H1 (cell line): ENCODE measurements around the gene RNF113B. TPM values are rescaled to one million over a fixed set of nuclear protein-coding genes. Genes with fewer than 3 reads are reported as not detected.

Experiments used
- CTCF ChIA-PET: fragments of 300-600 bp; sonication (Branson Sonifier 250); formaldehyde crosslinking; loops from one replicate; lab custom pipeline; 2021; ENCODE audit not compliant: partially characterized antibody; lab: Charles Lee
- POLR2A ChIA-PET: fragments of 300-600 bp; sonication (Branson Sonifier 250); formaldehyde crosslinking; loops from one replicate; lab custom pipeline; 2021; ENCODE audit warnings: inconsistent platforms; ENCODE audit not compliant: partially characterized antibody; lab: Charles Lee
- DNase-seq, 2 experiments: peaks; one replicate each; pipeline versions ENCODE4 v3.0.0 to v3.0.0-alpha.2; 2010 to 2022; ENCODE audit warnings: low spot score in 2 of 2, low read depth in 1 of 2, mixed read lengths in 1 of 2
- FAIRE-seq: peaks from 2 replicates; lab custom pipeline; 2011; peaks lifted over from hg19 to GRCh38; lab: Jason Lieb, UNC
- H2AFZ ChIP-seq: 2 replicates; pipeline ENCODE4 v1.8.1; 2012; ENCODE audit warnings: low read length, inconsistent platforms
- H2AK5ac ChIP-seq: 2 replicates; pipeline ENCODE4 v1.6.1; 2013; ENCODE audit warnings: low read depth, low read length
- H2BK120ac ChIP-seq: replicated peaks from 2 replicates; pipeline ENCODE3; 2013; ENCODE audit warnings: low read depth, low read length, inconsistent platforms
- H2BK12ac ChIP-seq: 2 replicates; pipeline ENCODE4 v1.6.1; 2013; ENCODE audit warnings: low read depth, low read length
- H2BK15ac ChIP-seq: 2 replicates; pipeline ENCODE4 v1.6.1; 2013; ENCODE audit warnings: low read length
- H2BK20ac ChIP-seq: 2 replicates; pipeline ENCODE4 v1.6.1; 2013; ENCODE audit warnings: low read length
- H2BK5ac ChIP-seq: 2 replicates; pipeline ENCODE4 v1.6.1; 2013; ENCODE audit warnings: low read depth, low read length
- H3K14ac ChIP-seq: 2 replicates; pipeline ENCODE4 v1.6.1; 2013; ENCODE audit warnings: inconsistent platforms; ENCODE audit not compliant: insufficient read length
- H3K18ac ChIP-seq: 2 replicates; pipeline ENCODE4 v1.6.1; 2013; ENCODE audit warnings: low read length; ENCODE audit errors: extremely low read depth
- H3K23ac ChIP-seq: 2 replicates; pipeline ENCODE4 v1.6.1; 2013; ENCODE audit warnings: inconsistent platforms; ENCODE audit not compliant: insufficient read length
- H3K23me2 ChIP-seq: 2 replicates; pipeline ENCODE4 v1.6.1; 2013; ENCODE audit warnings: low read depth, low read length
- H3K27ac ChIP-seq: 2 replicates; pipeline ENCODE4 v1.6.1; 2011; ENCODE audit warnings: low read depth, low read length, inconsistent platforms
- H3K27me3 ChIP-seq, 4 experiments: replicated peaks in 1 of 4; 1 replicate in 1 of 4; 2 replicates in 3 of 4; pipeline versions ENCODE4 v1.6.1 to v1.8.1; 2011 to 2013; ENCODE audit warnings: low read length in 3 of 4, mild to moderate bottlenecking in 3 of 4, inconsistent platforms in 2 of 4, mixed read lengths in 2 of 4, moderate library complexity in 1 of 4; ENCODE audit not compliant: control insufficient read depth in 3 of 4, insufficient read depth in 3 of 4; ENCODE audit errors: extremely low read depth in 1 of 4
- H3K36me3 ChIP-seq, 4 experiments: 2 replicates each; pipeline versions ENCODE4 v1.6.1 to v1.8.1; 2011 to 2013; ENCODE audit warnings: mild to moderate bottlenecking in 4 of 4, low read length in 3 of 4, moderate library complexity in 2 of 4, control low read depth in 1 of 4, inconsistent platforms in 1 of 4; ENCODE audit not compliant: insufficient read depth in 4 of 4, control insufficient read depth in 2 of 4
- H3K4ac ChIP-seq: replicated peaks from 2 replicates; pipeline ENCODE3; 2013; ENCODE audit warnings: low read length, low read depth, mixed read lengths, inconsistent platforms; ENCODE audit not compliant: insufficient read length
- H3K4me1 ChIP-seq, 4 experiments: replicated peaks in 1 of 4; 1 replicate in 1 of 4; 2 replicates in 3 of 4; pipeline versions ENCODE4 v1.6.1 to v1.8.1; 2011 to 2013; ENCODE audit warnings: low read length in 3 of 4, inconsistent platforms in 2 of 4, mixed read lengths in 1 of 4; ENCODE audit not compliant: insufficient read depth in 4 of 4, control insufficient read depth in 3 of 4
- H3K4me2 ChIP-seq, 2 experiments: 2 replicates each; pipeline versions ENCODE4 v1.6.1 to v1.8.1; 2011 to 2013; ENCODE audit warnings: low read depth in 2 of 2, low read length in 2 of 2, control low read depth in 1 of 2, inconsistent platforms in 1 of 2, mild to moderate bottlenecking in 1 of 2; ENCODE audit not compliant: insufficient read depth in 1 of 2
- H3K4me3 ChIP-seq, 4 experiments: fragments of 200-600, 300-600 bp in 1 of 4; sonication (generic), shearing (Covaris generic), sonication (Bioruptor Twin) in 1 of 4; 2 replicates each; pipeline versions ENCODE4 v1.5.1 to v1.8.1; 2011 to 2016; ENCODE audit warnings: low read length in 4 of 4, low read depth in 3 of 4, control low read depth in 2 of 4, inconsistent platforms in 2 of 4, mild to moderate bottlenecking in 2 of 4, mixed read lengths in 1 of 4, moderate library complexity in 1 of 4; ENCODE audit not compliant: insufficient read depth in 2 of 4; ENCODE audit errors: extremely low read depth in 1 of 4
- H3K56ac ChIP-seq: replicated peaks from 2 replicates; pipeline ENCODE3; 2013; ENCODE audit warnings: low read depth, mild to moderate bottlenecking, mixed read lengths, low read length, inconsistent platforms; ENCODE audit not compliant: insufficient read length
- H3K79me1 ChIP-seq: 2 replicates; pipeline ENCODE4 v1.6.1; 2013; ENCODE audit warnings: low read depth, low read length, control low read depth
- H3K79me2 ChIP-seq, 2 experiments: 2 replicates each; pipeline versions ENCODE4 v1.6.1 to v1.8.1; 2012 to 2013; ENCODE audit warnings: low read length in 2 of 2, mild to moderate bottlenecking in 2 of 2, inconsistent platforms in 1 of 2; ENCODE audit not compliant: insufficient read depth in 2 of 2, control insufficient read depth in 1 of 2
- H3K9ac ChIP-seq, 4 experiments: replicated peaks in 1 of 4; 1 replicate in 1 of 4; 2 replicates in 3 of 4; pipeline versions ENCODE4 v1.6.1 to v1.8.1; 2011 to 2013; ENCODE audit warnings: low read depth in 3 of 4, low read length in 3 of 4, control low read depth in 2 of 4, mild to moderate bottlenecking in 2 of 4, moderate library complexity in 2 of 4, inconsistent platforms in 1 of 4; ENCODE audit errors: extremely low read depth in 1 of 4
- H3K9me3 ChIP-seq, 2 experiments: 2 replicates each; pipeline versions ENCODE4 v1.6.1 to v1.8.1; 2012 to 2013; ENCODE audit warnings: mild to moderate bottlenecking in 2 of 2, moderate library complexity in 2 of 2, control low read depth in 1 of 2, inconsistent platforms in 1 of 2, low read depth in 1 of 2, low read length in 1 of 2, mixed read lengths in 1 of 2; ENCODE audit not compliant: insufficient read depth in 2 of 2
- H4K20me1 ChIP-seq, 2 experiments: replicated peaks in 1 of 2; 2 replicates each; pipeline versions ENCODE3 to v1.8.1; 2011 to 2013; ENCODE audit warnings: inconsistent platforms in 2 of 2, low read length in 2 of 2, mild to moderate bottlenecking in 1 of 2; ENCODE audit not compliant: insufficient read depth in 2 of 2, control insufficient read depth in 1 of 2
- H4K5ac ChIP-seq: 2 replicates; pipeline ENCODE4 v1.6.1; 2013; ENCODE audit warnings: low read length, low read depth, mixed read lengths, inconsistent platforms; ENCODE audit not compliant: insufficient read length
- H4K8ac ChIP-seq: 2 replicates; pipeline ENCODE4 v1.8.0; 2013; ENCODE audit warnings: mild to moderate bottlenecking, moderate library complexity, low read length, inconsistent platforms; ENCODE audit not compliant: insufficient read depth; ENCODE audit errors: extremely low read depth
- H4K91ac ChIP-seq: replicated peaks from 2 replicates; pipeline ENCODE3; 2013; ENCODE audit warnings: low read length, mixed read lengths, inconsistent platforms; ENCODE audit not compliant: insufficient read length
- ASH2L ChIP-seq: fragments of 200-600, 300-600 bp; sonication (generic); IDR thresholded peaks from one replicate; pipeline ENCODE4 v1.7.1; 2017; ENCODE audit warnings: low read length
- CTBP2 ChIP-seq: IDR thresholded peaks from 2 replicates; pipeline ENCODE4 v1.7.0; 2011; ENCODE audit warnings: borderline replicate concordance, mild to moderate bottlenecking, moderate library complexity, mixed read lengths, low read length; ENCODE audit not compliant: insufficient read depth, insufficient read length
- WGBS, 2 experiments: shearing (Covaris generic) in 1 of 2; methylation state at CpG; one replicate each; pipeline versions ENCODE4 v1.1.6 to v1.1.7; 2013 to 2015; ENCODE audit warnings: low lambda C conversion rate in 2 of 2, mixed read lengths in 2 of 2, inconsistent platforms in 1 of 2, low coverage in 1 of 2, missing lambda C conversion rate in 1 of 2; ENCODE audit not compliant: insufficient replicate concordance in 2 of 2, insufficient coverage in 1 of 2, insufficient read length in 1 of 2; ENCODE audit errors: extremely low coverage in 1 of 2, missing lambda C conversion rate in 1 of 2; 5-methylcytosine and 5-hydroxymethylcytosine counted together
- polyA plus RNA-seq, 7 experiments: library from polyadenylated mRNA; depleted of rRNA in 3 of 7; stranded (reverse) in 5 of 7; unstranded in 2 of 7; fragments of >200 nt in 5 of 7; fragments of 200-250 nt in 2 of 7; gene quantifications; 1 replicate in 5 of 7; 2 replicates in 1 of 7; 4 replicates in 1 of 7; pipeline versions ENCODE4 v1.2.1 to v1.2.3, GENCODE V29; 2011 to 2013; ENCODE audit warnings: missing spikeins in 2 of 7, mixed read lengths in 2 of 7
- total RNA-seq: library from RNA; stranded (reverse); fragmentation: NEBNext Ultra II Directional; extraction: Animal tissue kit (Norgen Biotek cat#: 25700); gene quantifications from 2 replicates; pipeline ENCODE4 v1.2.1, GENCODE V29; 2021

RNF113B gene
- total and polyA plus RNA-seq, 2 of the 8 experiments (the other 6 are each of a cell fraction or from before 2014, with no cell fraction given) = not detected

GRCh38 chr13:98150832-98151479 is 26.1 kb downstream of the RNF113B start:
- H4K20me1 ChIP-seq = peaks cover 0 to 2% of the 10 kb centered on the region in 2 experiments
- H3K79me2 ChIP-seq = peaks cover 0 to 85% of the 10 kb centered on the region in 2 experiments; a peak in 3 of 4 replicates
- no peak overlapping the region for H2BK120ac ChIP-seq

More at GRCh38 chr13:98150832-98151479, 26.1 kb downstream of the RNF113B start:
- Histone ChIP-seq H3K9me3 (no peaks in the 10 kb centered on the region), H3K18ac (no peak overlapping the region), H2BK15ac (no peak overlapping the region), H2AK5ac (no peak overlapping the region), H3K23me2 (no peaks in the 10 kb centered on the region), H3K23ac (no peak overlapping the region), H3K27me3 (no peaks in the 10 kb centered on the region), H3K14ac (no peak overlapping the region), H3K56ac (no peak overlapping the region), H3K4ac (no peak overlapping the region), H2AFZ (no peak overlapping the region), H2BK5ac (no peak overlapping the region), H2BK12ac (no peak overlapping the region), H3K36me3 (peaks cover 0 to 3% (median 1%) of the 10 kb centered on the region in 4 experiments; a peak in 2 of 8 replicates), H4K5ac (no peak overlapping the region), H3K27ac (no peak overlapping the region), H3K4me3 (no peak overlapping the region), H3K79me1 (peaks cover 4% of the 10 kb centered on the region), H2BK20ac (no peak overlapping the region), H4K91ac (no peak overlapping the region), H3K4me1 (peaks cover 0 to 3% (median 1%) of the 10 kb centered on the region in 4 experiments; a peak in 4 of 7 replicates), H3K9ac (no peak overlapping the region), H3K4me2 (no peak overlapping the region), H4K8ac (no peak overlapping the region)
- 90% methylated on average over 8 of the region's 8 CpGs; no CpG with 5 or more reads in 1 of the 2 experiments for WGBS, 2 experiments
- ChIA-PET CTCF (no interaction called here), POLR2A (no interaction called here)
- TF ChIP-seq CTBP2 = no peak
- no peak for TF ChIP-seq ASH2L
- FAIRE-seq (no peak), DNase-seq (no peak)
